ENCODE data around the gene CHCHD10.

DNA sequence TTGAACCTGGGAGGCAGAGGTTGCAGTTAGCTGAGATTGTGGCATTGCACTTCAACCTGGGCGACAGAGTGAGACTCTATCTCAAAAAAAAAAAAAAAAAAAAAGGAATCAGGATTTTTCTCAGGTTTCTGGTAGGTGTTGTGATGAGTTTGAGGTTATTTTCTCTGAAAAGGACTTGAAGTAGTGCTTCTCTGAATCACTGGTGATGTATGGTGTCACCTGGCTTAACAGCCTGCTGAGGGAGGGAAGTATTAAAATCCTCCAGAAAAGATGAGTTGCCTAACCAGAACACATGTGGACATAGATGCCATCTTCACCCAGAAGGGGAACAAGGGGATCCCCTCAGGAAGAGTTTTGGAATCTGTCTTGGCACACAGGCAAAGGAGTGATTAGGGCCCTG is 39.1 kb upstream of the CHCHD10 start:
- TF ChIP-seq EP300 (IDR thresholded peaks at IDR 0.05): no peak
- TF ChIP-seq, protein P1, sequence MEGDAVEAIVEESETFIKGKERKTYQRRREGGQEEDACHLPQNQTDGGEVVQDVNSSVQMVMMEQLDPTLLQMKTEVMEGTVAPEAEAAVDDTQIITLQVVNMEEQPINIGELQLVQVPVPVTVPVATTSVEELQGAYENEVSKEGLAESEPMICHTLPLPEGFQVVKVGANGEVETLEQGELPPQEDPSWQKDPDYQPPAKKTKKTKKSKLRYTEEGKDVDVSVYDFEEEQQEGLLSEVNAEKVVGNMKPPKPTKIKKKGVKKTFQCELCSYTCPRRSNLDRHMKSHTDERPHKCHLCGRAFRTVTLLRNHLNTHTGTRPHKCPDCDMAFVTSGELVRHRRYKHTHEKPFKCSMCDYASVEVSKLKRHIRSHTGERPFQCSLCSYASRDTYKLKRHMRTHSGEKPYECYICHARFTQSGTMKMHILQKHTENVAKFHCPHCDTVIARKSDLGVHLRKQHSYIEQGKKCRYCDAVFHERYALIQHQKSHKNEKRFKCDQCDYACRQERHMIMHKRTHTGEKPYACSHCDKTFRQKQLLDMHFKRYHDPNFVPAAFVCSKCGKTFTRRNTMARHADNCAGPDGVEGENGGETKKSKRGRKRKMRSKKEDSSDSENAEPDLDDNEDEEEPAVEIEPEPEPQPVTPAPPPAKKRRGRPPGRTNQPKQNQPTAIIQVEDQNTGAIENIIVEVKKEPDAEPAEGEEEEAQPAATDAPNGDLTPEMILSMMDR (IDR thresholded peaks at IDR 0.05): no peak
